Mesothelial cell of epicardium (in vitro differentiated cells): Measurements from ENCODE around the gene DPP6. TPM values are rescaled to one million over a fixed set of nuclear protein-coding genes. Genes with fewer than 3 reads are reported as not detected.

Experiments
- DNase-seq, 2 experiments: peaks; one replicate each; pipeline ENCODE4 v3.0.0; 2021; ENCODE audit warnings: low spot score in 2 of 2; ENCODE audit not compliant: unreplicated experiment in 2 of 2
- H3K27ac Mint-ChIP-seq: 2 replicates; pipeline ENCODE4 v1.8.0; 2021; ENCODE audit warnings: mixed read lengths
- H3K27me3 Mint-ChIP-seq: 2 replicates; pipeline ENCODE4 v1.8.0; 2021; ENCODE audit warnings: low read depth, mixed read lengths
- H3K36me3 Mint-ChIP-seq: 2 replicates; pipeline ENCODE4 v1.8.0; 2021; ENCODE audit warnings: mixed read lengths
- H3K4me1 Mint-ChIP-seq: 2 replicates; pipeline ENCODE4 v1.8.0; 2021; ENCODE audit warnings: mixed read lengths
- H3K4me3 Mint-ChIP-seq: 2 replicates; pipeline ENCODE4 v1.8.0; 2021; ENCODE audit warnings: mild to moderate bottlenecking, moderate library complexity, mixed read lengths
- H3K9me3 Mint-ChIP-seq: 2 replicates; pipeline ENCODE4 v1.8.0; 2021; ENCODE audit warnings: mixed read lengths
- total RNA-seq: library from RNA; stranded (reverse); gene quantifications from 3 replicates; pipeline ENCODE4 v1.2.1, GENCODE V29; 2021
- TF ChIP-seq, protein P1 (sequence below): fragments of 200-600 bp; sonication (generic); IDR thresholded peaks from one replicate; pipeline ENCODE4 v1.5.0; 2021; ENCODE audit warnings: antibody characterized with exemption; ENCODE audit not compliant: unreplicated experiment

DPP6 gene
- total RNA-seq, 1 donor from 2014 or later, result 0.09 TPM

DNA sequence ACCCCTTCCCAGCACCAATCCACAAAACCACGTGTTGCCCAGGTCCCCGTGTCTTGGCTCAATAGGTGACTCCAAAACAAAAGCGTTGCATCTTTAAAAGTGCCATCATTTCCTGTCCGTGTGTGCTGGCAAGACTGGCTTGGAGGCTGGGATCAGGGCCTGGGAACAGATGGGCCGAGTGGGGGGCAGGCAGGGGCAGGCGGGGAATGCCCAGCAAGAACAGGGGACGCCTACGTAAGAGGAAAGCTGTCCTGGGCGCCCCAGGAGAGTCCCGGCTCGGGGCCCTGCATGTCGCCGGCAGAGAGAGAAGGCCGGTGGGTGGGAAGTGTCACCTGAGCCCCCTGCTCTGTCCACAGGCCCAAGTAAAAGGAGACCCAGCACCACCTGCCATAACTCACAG is 864.2 kb downstream of the DPP6 start:
- no peaks in the 10 kb centered on the region for H3K36me3 Mint-ChIP-seq
- H3K27me3 Mint-ChIP-seq, result peaks cover 35% of the 10 kb centered on the region
- no peak for DNase-seq

DNA sequence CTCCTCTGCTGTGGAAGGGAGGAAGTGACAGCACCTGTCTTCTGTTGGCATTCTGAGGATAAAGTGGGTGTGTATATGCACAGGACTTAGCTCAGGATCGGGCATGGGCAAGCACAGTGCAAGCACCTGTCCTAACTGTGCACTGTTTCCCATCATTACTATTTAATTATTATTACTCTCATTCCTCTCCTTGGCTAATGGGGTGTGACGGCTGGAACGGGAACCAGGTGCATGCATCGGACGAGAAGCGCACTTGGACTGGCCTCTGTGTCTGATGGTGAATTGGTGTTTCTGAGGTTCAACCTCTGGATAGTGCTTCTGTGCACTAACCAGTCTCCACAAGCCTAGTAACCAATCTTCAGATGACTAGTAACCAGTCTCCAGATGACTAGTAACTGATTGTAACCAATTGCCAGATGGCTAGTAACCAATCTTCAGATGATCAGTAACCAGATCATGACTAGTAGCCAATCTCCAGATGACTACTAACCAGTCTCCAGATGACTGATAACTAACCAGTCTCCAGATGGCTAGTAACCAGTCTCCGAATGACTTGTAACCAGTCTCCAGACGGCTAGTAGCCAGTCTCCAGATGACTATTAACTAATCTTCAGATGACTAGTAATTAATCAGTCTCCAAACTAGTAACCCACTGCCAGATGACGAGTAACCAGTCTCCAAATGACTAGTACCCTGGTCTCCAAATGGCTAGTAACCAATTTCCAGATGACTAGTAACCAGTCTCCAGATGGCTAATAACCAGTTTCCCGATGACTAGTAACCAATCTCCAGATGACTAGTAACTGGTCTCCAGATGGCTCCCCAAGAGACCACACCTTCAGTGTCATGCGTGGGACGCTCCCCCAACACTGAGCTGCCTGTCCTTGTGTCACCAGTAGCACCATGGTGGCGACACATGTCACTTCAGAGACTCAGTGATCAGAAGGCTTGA is 864.9 kb downstream of the DPP6 start:
- Mint-ChIP-seq H3K9me3 (no peaks in the 10 kb centered on the region), H3K27me3 (peaks cover 37% of the 10 kb centered on the region), H3K4me1 (peaks cover 3% of the 10 kb centered on the region), H3K27ac (no peak overlapping the region), H3K4me3 (no peak overlapping the region), H3K36me3 (no peaks in the 10 kb centered on the region)
- TF ChIP-seq, protein P1, sequence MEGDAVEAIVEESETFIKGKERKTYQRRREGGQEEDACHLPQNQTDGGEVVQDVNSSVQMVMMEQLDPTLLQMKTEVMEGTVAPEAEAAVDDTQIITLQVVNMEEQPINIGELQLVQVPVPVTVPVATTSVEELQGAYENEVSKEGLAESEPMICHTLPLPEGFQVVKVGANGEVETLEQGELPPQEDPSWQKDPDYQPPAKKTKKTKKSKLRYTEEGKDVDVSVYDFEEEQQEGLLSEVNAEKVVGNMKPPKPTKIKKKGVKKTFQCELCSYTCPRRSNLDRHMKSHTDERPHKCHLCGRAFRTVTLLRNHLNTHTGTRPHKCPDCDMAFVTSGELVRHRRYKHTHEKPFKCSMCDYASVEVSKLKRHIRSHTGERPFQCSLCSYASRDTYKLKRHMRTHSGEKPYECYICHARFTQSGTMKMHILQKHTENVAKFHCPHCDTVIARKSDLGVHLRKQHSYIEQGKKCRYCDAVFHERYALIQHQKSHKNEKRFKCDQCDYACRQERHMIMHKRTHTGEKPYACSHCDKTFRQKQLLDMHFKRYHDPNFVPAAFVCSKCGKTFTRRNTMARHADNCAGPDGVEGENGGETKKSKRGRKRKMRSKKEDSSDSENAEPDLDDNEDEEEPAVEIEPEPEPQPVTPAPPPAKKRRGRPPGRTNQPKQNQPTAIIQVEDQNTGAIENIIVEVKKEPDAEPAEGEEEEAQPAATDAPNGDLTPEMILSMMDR, result no peak
- no peak for DNase-seq

More for the DNA sequence above, 864.2 kb downstream of the DPP6 start:
- Mint-ChIP-seq H3K4me3 (no peak overlapping the region), H3K9me3 (peaks cover 1% of the 10 kb centered on the region), H3K27ac (no peak overlapping the region), H3K4me1 (peaks cover 3% of the 10 kb centered on the region)
- TF ChIP-seq, protein P1, result no peak

DNA sequence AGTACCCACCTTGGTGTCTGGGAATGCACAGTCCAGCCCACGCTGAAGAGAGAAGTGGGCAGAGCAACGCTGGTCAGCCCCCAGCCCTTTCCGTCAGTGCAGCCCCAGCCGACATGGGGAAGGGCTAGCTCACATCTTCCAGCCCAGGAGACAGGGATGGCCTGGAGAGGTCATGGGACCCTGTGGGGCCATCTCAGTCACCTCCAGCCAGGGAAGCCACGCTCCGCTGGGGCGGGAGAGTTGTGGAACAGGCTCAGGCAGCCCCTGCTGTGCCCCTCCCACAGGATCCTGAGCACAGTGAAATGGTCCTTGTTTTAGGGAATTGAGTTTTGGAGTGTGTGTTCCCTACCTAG is 865.6 kb downstream of the DPP6 start:
- H3K36me3 Mint-ChIP-seq, result no peaks in the 10 kb centered on the region
- DNase-seq, result no peak
- H3K4me1 Mint-ChIP-seq, result peaks cover 3% of the 10 kb centered on the region
- H3K9me3 Mint-ChIP-seq, result no peaks in the 10 kb centered on the region
- peaks cover 40% of the 10 kb centered on the region for H3K27me3 Mint-ChIP-seq
- H3K27ac Mint-ChIP-seq, result no peak overlapping the region
- TF ChIP-seq, protein P1, result no peak
- no peak overlapping the region for H3K4me3 Mint-ChIP-seq

DNA sequence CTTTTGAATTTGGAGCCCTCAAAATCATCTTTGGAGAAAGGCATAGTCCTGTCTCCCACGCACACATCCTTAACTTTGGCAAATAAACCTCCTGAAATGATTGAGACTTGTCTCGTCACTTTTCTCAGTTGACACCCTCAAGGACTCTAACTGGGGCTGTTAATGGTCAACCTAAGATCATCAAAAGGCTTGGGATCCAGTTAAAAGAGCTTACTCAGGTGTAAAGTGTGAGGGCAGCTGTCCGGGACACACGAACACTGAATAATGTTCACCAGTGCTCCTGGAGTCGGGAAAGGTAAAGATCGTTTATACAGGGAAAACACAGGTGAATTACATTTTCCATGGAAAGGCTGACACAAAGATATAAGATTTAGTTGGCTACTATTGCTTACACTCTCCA is 866.1 kb downstream of the DPP6 start:
- Mint-ChIP-seq H3K36me3 (no peaks in the 10 kb centered on the region), H3K27me3 (peaks cover 45% of the 10 kb centered on the region), H3K4me1 (peaks cover 3% of the 10 kb centered on the region), H3K4me3 (no peak overlapping the region), H3K9me3 (no peaks in the 10 kb centered on the region), H3K27ac (no peak overlapping the region)
- no peak for DNase-seq
- TF ChIP-seq, protein P1, result no peak

DNA sequence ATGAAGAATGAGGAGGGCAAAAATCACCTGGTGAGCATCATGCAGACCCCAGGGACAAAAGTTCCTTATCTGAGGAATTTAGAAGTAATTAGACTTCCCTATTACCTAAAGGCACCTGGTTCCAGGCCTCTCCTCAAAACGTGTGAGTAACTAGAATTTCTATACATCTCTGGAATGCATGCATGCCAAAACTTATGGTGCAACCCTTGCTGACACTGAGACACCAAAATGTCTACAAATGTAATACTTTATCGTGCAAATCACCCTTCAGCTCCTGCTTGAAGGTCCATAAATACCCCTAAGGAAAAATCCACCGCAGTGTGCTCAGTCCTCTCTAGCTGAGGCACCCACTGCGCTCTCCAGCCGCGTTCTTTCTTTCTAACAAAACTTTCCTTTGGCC is 866.5 kb downstream of the DPP6 start:
- no peak for DNase-seq
- Mint-ChIP-seq H3K4me1 (peaks cover 2% of the 10 kb centered on the region), H3K36me3 (no peaks in the 10 kb centered on the region), H3K27me3 (peaks cover 46% of the 10 kb centered on the region), H3K4me3 (no peak overlapping the region), H3K27ac (no peak overlapping the region), H3K9me3 (no peaks in the 10 kb centered on the region)
- TF ChIP-seq, protein P1, result no peak
